HL-60/S4 treated with retinoic acid at 250 ng/mL for 4 days and 3 days (cell line): ENCODE data around the gene AHCYL2.
"Not testable (repeated sequence)": the region's sequence is repeated elsewhere in the genome, so short reads cannot be mapped to it uniquely, and the experiment has no call there.

Experiments used
- in situ Hi-C: fragments of 300-500 bp; cut with MboI; formaldehyde crosslinking; loops from 2 replicates; pipeline ENCODE4 v1.7.0; 2022; ENCODE audit warnings: low sequenced_read_pairs

Gene AHCYL2

GRCh38 chr7:129208667-129209066, 16.2 kb upstream of the AHCYL2 start:
- in situ Hi-C loops = no loop called here

GRCh38 chr7:129209067-129209926, 15.5 kb upstream of the AHCYL2 start:
- in situ Hi-C loops = no loop called here

GRCh38 chr7:129210256-129210988, 14.4 kb upstream of the AHCYL2 start:
- in situ Hi-C loops = no loop called here

GRCh38 chr7:129210989-129211312, 13.9 kb upstream of the AHCYL2 start:
- in situ Hi-C loops = no loop called here

- in situ Hi-C loops = no loop called here
Observed at GRCh38 chr7:129212126-129212525, 12.7 kb upstream of the AHCYL2 start.

GRCh38 chr7:129212596-129212995, 12.2 kb upstream of the AHCYL2 start:
- in situ Hi-C loops = no loop called here

- in situ Hi-C loops = no loop called here
Observed at GRCh38 chr7:129213828-129214227, 11.0 kb upstream of the AHCYL2 start.

GRCh38 chr7:129215691-129216090, 9.1 kb upstream of the AHCYL2 start:
- in situ Hi-C loops = not testable (repeated sequence)

GRCh38 chr7:129216101-129216715, 8.6 kb upstream of the AHCYL2 start:
- in situ Hi-C loops = not testable (repeated sequence)

- in situ Hi-C loops = not testable (repeated sequence)
Observed at GRCh38 chr7:129216821-129217416, 7.9 kb upstream of the AHCYL2 start.

GRCh38 chr7:129218514-129219062, 6.2 kb upstream of the AHCYL2 start:
- in situ Hi-C loops = no loop called here

- in situ Hi-C loops = not testable (repeated sequence)
Observed at GRCh38 chr7:129219166-129219565, 5.7 kb upstream of the AHCYL2 start.

- in situ Hi-C loops = no loop called here
Observed at GRCh38 chr7:129222064-129222463, 2.8 kb upstream of the AHCYL2 start.

- in situ Hi-C loops = no loop called here
Observed at GRCh38 chr7:129225206-129225930, 538 bp downstream of the AHCYL2 start.

GRCh38 chr7:129225931-129226572, 1.2 kb downstream of the AHCYL2 start:
- in situ Hi-C loops = no loop called here

- in situ Hi-C loops = no loop called here
Observed at GRCh38 chr7:129227646-129228578, 3.1 kb downstream of the AHCYL2 start.

- in situ Hi-C loops = no loop called here
Observed at GRCh38 chr7:129228633-129229032, 3.8 kb downstream of the AHCYL2 start.

- in situ Hi-C loops = no loop called here
Observed at GRCh38 chr7:129231666-129232065, 6.8 kb downstream of the AHCYL2 start.

- in situ Hi-C loops = no loop called here
Observed at GRCh38 chr7:129238546-129238945, 13.7 kb downstream of the AHCYL2 start.
